ENCODE measurements around the gene OR52A1. TPM values are rescaled to one million over a fixed set of nuclear protein-coding genes. Genes with fewer than 3 reads are reported as not detected.

Gene OR52A1
- total and polyA plus RNA-seq, 9 of the 15 experiments (the other 6 are each of a cell fraction or from before 2014, with no cell fraction given), result under 0.01 to 0.33 (median 0.13) TPM; not detected in 3

- Histone ChIP-seq H3K79me2 (ENCODE audit: control insufficient read depth, insufficient read depth, low read length) (no peaks in the 10 kb centered on the region), H3K4me2 (ENCODE audit: insufficient read depth, low read length) (no peak overlapping the region), H4K20me1 (replicated peaks; ENCODE audit: control insufficient read depth, insufficient read depth, low read length) (no peaks in the 10 kb centered on the region), H3K4me3 (no peak overlapping the region), H3K27ac (ENCODE audit: extremely low read depth, low read depth, low read length) (no peak overlapping the region), H3K9me3 (replicated peaks; ENCODE audit: control insufficient read depth, insufficient read depth, low read depth, low read length) (no peaks in the 10 kb centered on the region), H3K4me1 (replicated peaks in 1 of 2; ENCODE audit: control insufficient read depth in 2 of 2, insufficient read depth in 2 of 2, low read length in 2 of 2) (peaks cover 0 to 2% of the 10 kb centered on the region in 2 experiments; a peak in 2 of 5 replicates), H3K36me3 (ENCODE audit: control insufficient read depth, insufficient read depth, low read length) (no peaks in the 10 kb centered on the region), H3K27me3 (ENCODE audit: control insufficient read depth in 2 of 2, insufficient read depth in 2 of 2, low read length in 2 of 2) (no peaks in the 10 kb centered on the region), H2AFZ (ENCODE audit: low read depth, low read length) (no peak overlapping the region), H3K9ac (ENCODE audit: insufficient read depth in 1 of 2, low read depth in 2 of 2, low read length in 2 of 2) (no peak overlapping the region), H3K9me1 (ENCODE audit: control insufficient read depth, insufficient read depth, low read length) (no peaks in the 10 kb centered on the region)
- no peak for FAIRE-seq
- DNase-seq (ENCODE audit: extremely low read depth in 1 of 4, low spot score in 3 of 4), result no peak
- in situ Hi-C loops (cut with MboI) (no loop called here), intact Hi-C loops (cut with micrococcal nuclease) (no loop called here)
- ATAC-seq, result no peak
- BruUV-seq (replicated peaks), result no TSS peak
- WGBS (ENCODE audit: insufficient coverage, low coverage, missing lambda C conversion rate), result 55% methylated on average over 1 of the region's 1 CpG
- POLR2A ChIA-PET, result no interaction called here
- CTCF ChIA-PET (ENCODE audit: low intra/inter-chr PET ratio), result no interaction called here
- TF ChIP-seq ZNF668 (CRISPR knock-in tag; IDR thresholded peaks at IDR 0.05) (no peak), HNRNPK (IDR thresholded peaks at IDR 0.05; ENCODE audit: low read depth, low read length, poor library complexity, severe bottlenecking) (peak; percentile 90)
Measured at GRCh38 chr11:5118893-5119292, 35.7 kb downstream of the OR52A1 start.

DNA sequence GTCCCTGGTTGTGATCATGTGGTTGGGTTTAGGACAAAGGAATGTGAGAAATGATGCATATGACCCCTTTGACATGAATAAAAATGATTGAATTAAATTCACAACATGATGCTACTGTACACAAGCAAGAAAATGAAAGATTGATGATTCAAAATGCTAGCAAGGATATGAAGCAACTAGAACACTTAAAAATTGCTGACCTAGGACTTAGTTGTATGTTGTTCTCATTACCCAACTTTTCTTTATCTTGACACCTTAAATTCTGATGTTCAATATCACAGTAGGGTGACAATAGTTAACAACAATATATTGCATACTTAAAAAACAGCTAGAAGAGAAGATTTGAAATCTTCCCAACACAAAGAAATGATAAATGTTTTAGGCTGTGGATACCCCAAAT is 37.0 kb downstream of the OR52A1 start:
- no TSS peak for BruUV-seq (replicated peaks)

More for the DNA sequence above, 37.0 kb downstream of the OR52A1 start:
- Histone ChIP-seq H3K27ac (ENCODE audit: extremely low read depth, low read depth, low read length) (no peak overlapping the region), H3K4me3 (no peak overlapping the region), H3K9me3 (replicated peaks; ENCODE audit: control insufficient read depth, insufficient read depth, low read depth, low read length) (no peaks in the 10 kb centered on the region), H3K36me3 (ENCODE audit: control insufficient read depth, insufficient read depth, low read length) (no peaks in the 10 kb centered on the region), H2AFZ (ENCODE audit: low read depth, low read length) (no peak overlapping the region), H3K9me1 (ENCODE audit: control insufficient read depth, insufficient read depth, low read length) (no peaks in the 10 kb centered on the region), H3K9ac (ENCODE audit: insufficient read depth in 1 of 2, low read depth in 2 of 2, low read length in 2 of 2) (no peak overlapping the region), H3K4me2 (ENCODE audit: insufficient read depth, low read length) (no peak overlapping the region), H3K4me1 (replicated peaks in 1 of 2; ENCODE audit: control insufficient read depth in 2 of 2, insufficient read depth in 2 of 2, low read length in 2 of 2) (no peaks in the 10 kb centered on the region), H3K79me2 (ENCODE audit: control insufficient read depth, insufficient read depth, low read length) (no peaks in the 10 kb centered on the region), H3K27me3 (ENCODE audit: control insufficient read depth in 2 of 2, insufficient read depth in 2 of 2, low read length in 2 of 2) (no peaks in the 10 kb centered on the region), H4K20me1 (replicated peaks; ENCODE audit: control insufficient read depth, insufficient read depth, low read length) (no peaks in the 10 kb centered on the region)
- FAIRE-seq, result no peak
- 0 out of 2 replicates have a peak, but pooled peaks have one; percentile 20 for TF ChIP-seq MAFF (IDR thresholded peaks at IDR 0.05; ENCODE audit: low read length)
- TF ChIP-seq C11orf30 (IDR thresholded peaks at IDR 0.05; ENCODE audit: low read depth), result peak; percentile 46
- no peak for TF ChIP-seq ADNP (tag; IDR thresholded peaks at IDR 0.05)
- TF ChIP-seq BCOR (IDR thresholded peaks at IDR 0.05), result no peak
- peak; percentile 79 for TF ChIP-seq ZNF316 (IDR thresholded peaks at IDR 0.05)
- no peak for TF ChIP-seq NR1H2 (CRISPR knock-in tag; IDR thresholded peaks at IDR 0.05)
- peak; percentile 28; the same call in 1 of the 2 replicates for TF ChIP-seq MAFK (IDR thresholded peaks at IDR 0.05; ENCODE audit: low read length)
- no peak for ATAC-seq
- no peak for DNase-seq (ENCODE audit: extremely low read depth in 1 of 4, low spot score in 3 of 4)
- ChIA-PET POLR2A (no interaction called here), CTCF (ENCODE audit: low intra/inter-chr PET ratio) (no interaction called here)
- intact Hi-C loops (cut with micrococcal nuclease) (no loop called here), in situ Hi-C loops (cut with MboI) (no loop called here)
